Uterus (tissue), 4 donors: Measurements from ENCODE around the gene MAGI3. TPM values are rescaled to one million over a fixed set of nuclear protein-coding genes. Genes with fewer than 3 reads are reported as not detected.

ENCODE experiments used
- DNase-seq, 2 donors: peaks; one replicate each; pipeline ENCODE4 v3.0.0-alpha.2; 2019 to 2020
- H3K27ac ChIP-seq, 2 donors: fragments of 200-600 bp; sonication (generic); 1 replicate in 1 of 2; 2 replicates in 1 of 2; pipeline ENCODE4 v1.5.1; 2016 to 2018
- H3K27me3 ChIP-seq, 2 donors: fragments of 200-600 bp; sonication (generic); one replicate each; pipeline ENCODE4 v1.5.1; 2018 to 2019; ENCODE audit warnings: control low read depth in 1 of 2
- H3K36me3 ChIP-seq, 2 donors: fragments of 200-600 bp; sonication (generic); one replicate each; pipeline ENCODE4 v1.5.1; 2019; ENCODE audit warnings: control low read depth in 1 of 2
- H3K4me1 ChIP-seq, 2 donors: fragments of 200-600 bp; sonication (generic); one replicate each; pipeline ENCODE4 v1.5.1; 2018 to 2019; ENCODE audit warnings: control low read depth in 1 of 2
- H3K4me3 ChIP-seq, 2 donors: fragments of 200-600 bp; sonication (generic); 1 replicate in 1 of 2; 2 replicates in 1 of 2; pipeline ENCODE4 v1.5.1; 2018 to 2019; ENCODE audit warnings: mild to moderate bottlenecking in 1 of 2
- H3K9me3 ChIP-seq, 2 donors: fragments of 200-600 bp; sonication (generic); one replicate each; pipeline ENCODE4 v1.5.1; 2019; ENCODE audit warnings: control low read depth in 1 of 2
- CTCF ChIP-seq, 4 experiments: fragments of 200-600 bp in 2 of 4; fragments of 450-650 bp in 2 of 4; sonication (generic) in 2 of 4; IDR thresholded peaks; one replicate each; pipeline ENCODE4 v1.5.1; 2016 to 2019; ENCODE audit warnings: antibody characterized with exemption in 4 of 4, mild to moderate bottlenecking in 2 of 4, moderate library complexity in 1 of 4
- POLR2A ChIP-seq, 2 donors: fragments of 450-650 bp; IDR thresholded peaks; one replicate each; pipeline ENCODE4 v1.6.1; 2016; ENCODE audit warnings: antibody characterized with exemption in 2 of 2, mild to moderate bottlenecking in 1 of 2, moderate library complexity in 1 of 2
- intact Hi-C: fragments of 100-400 bp; cut with DNase I; formaldehyde crosslinking; loops from one replicate; pipeline ENCODE4 v1.15.1; 2023; ENCODE audit warnings: low total_unique reads
- total RNA-seq, 4 donors: library from RNA; depleted of rRNA in 3 of 4; stranded (reverse); fragments of >200 nt in 3 of 4; gene quantifications; one replicate each; pipeline versions ENCODE4 v1.1.0 to v1.2.4, GENCODE V29; 2014 to 2023
- donor health status: DM: yes; HTN: yes; CAD: no.

MAGI3 gene
- total RNA-seq, 4 donors from 2014 or later, result 12.4 to 37.5 (median 26.4) TPM

- intact Hi-C loops, result no loop called here
- no peak for TF ChIP-seq CTCF (IDR thresholded peaks at IDR 0.05)
- TF ChIP-seq POLR2A (IDR thresholded peaks at IDR 0.05), result no peak
- no peaks in the 10 kb centered on the region for H3K27me3 ChIP-seq
- H3K27ac ChIP-seq, result no peak overlapping the region
- no peak for DNase-seq
- no peaks in the 10 kb centered on the region for H3K36me3 ChIP-seq
- no peaks in the 10 kb centered on the region for H3K4me1 ChIP-seq
- H3K4me3 ChIP-seq, result no peak overlapping the region
- peaks cover 0 to 12% of the 10 kb centered on the region in 2 donors for H3K9me3 ChIP-seq
Measured at GRCh38 chr1:113488576-113489177, 98.4 kb downstream of the MAGI3 start.

GRCh38 chr1:113490384-113490783 lies 100.1 kb downstream of the MAGI3 start:
- Histone ChIP-seq H3K4me1 (no peaks in the 10 kb centered on the region), H3K9me3 (peaks cover 0 to 12% of the 10 kb centered on the region in 2 donors), H3K27me3 (no peaks in the 10 kb centered on the region), H3K36me3 (no peaks in the 10 kb centered on the region), H3K27ac (no peak overlapping the region), H3K4me3 (no peak overlapping the region)
- no peak for DNase-seq
- no peak for TF ChIP-seq POLR2A (IDR thresholded peaks at IDR 0.05)
- no peak for TF ChIP-seq CTCF (IDR thresholded peaks at IDR 0.05)
- intact Hi-C loops, result no loop called here

GRCh38 chr1:113493533-113493932 lies 103.2 kb downstream of the MAGI3 start:
- H3K4me3 ChIP-seq, result no peak overlapping the region
- H3K4me1 ChIP-seq, result no peaks in the 10 kb centered on the region
- H3K9me3 ChIP-seq, result peaks cover 0 to 6% of the 10 kb centered on the region in 2 donors
- no peaks in the 10 kb centered on the region for H3K36me3 ChIP-seq
- H3K27me3 ChIP-seq, result no peaks in the 10 kb centered on the region
- TF ChIP-seq CTCF (IDR thresholded peaks at IDR 0.05), result no peak
- TF ChIP-seq POLR2A (IDR thresholded peaks at IDR 0.05), result no peak
- no peak overlapping the region for H3K27ac ChIP-seq
- DNase-seq, result no peak
- intact Hi-C loops, result no loop called here

GRCh38 chr1:113505357-113505756 lies 115.0 kb downstream of the MAGI3 start:
- intact Hi-C loops, result no loop called here
- TF ChIP-seq POLR2A (IDR thresholded peaks at IDR 0.05) (no peak), CTCF (IDR thresholded peaks at IDR 0.05) (no peak)
- Histone ChIP-seq H3K4me1 (no peaks in the 10 kb centered on the region), H3K9me3 (no peaks in the 10 kb centered on the region), H3K4me3 (no peak overlapping the region), H3K27ac (no peak overlapping the region), H3K36me3 (no peaks in the 10 kb centered on the region), H3K27me3 (no peaks in the 10 kb centered on the region)
- no peak for DNase-seq

GRCh38 chr1:113507552-113508214 lies 117.4 kb downstream of the MAGI3 start:
- TF ChIP-seq CTCF (IDR thresholded peaks at IDR 0.05), result no peak
- intact Hi-C loops, result no loop called here
- Histone ChIP-seq H3K27ac (no peak overlapping the region), H3K9me3 (peaks cover 0 to 12% of the 10 kb centered on the region in 2 donors), H3K36me3 (no peaks in the 10 kb centered on the region), H3K27me3 (no peaks in the 10 kb centered on the region), H3K4me1 (no peaks in the 10 kb centered on the region), H3K4me3 (no peak overlapping the region)
- DNase-seq, result no peak
